WI38 (cell line): ENCODE data around the gene RARB.

Source experiments
- H3K4me3 ChIP-seq: 2 replicates; pipeline ENCODE4 v1.5.1; 2011; ENCODE audit warnings: low read depth, mild to moderate bottlenecking, control low read depth, low read length
- CTCF ChIP-seq: IDR thresholded peaks from 2 replicates; pipeline ENCODE4 v1.5.1; 2012; ENCODE audit warnings: low read depth, mild to moderate bottlenecking, control low read depth, low read length

The RARB gene

GRCh38 chr3:25420885-25421284, 7.2 kb upstream of the RARB start:
- no peak overlapping the region for H3K4me3 ChIP-seq
- no peak for TF ChIP-seq CTCF

GRCh38 chr3:25421747-25422146, 6.3 kb upstream of the RARB start:
- H3K4me3 ChIP-seq: no peak overlapping the region
- TF ChIP-seq CTCF: no peak

- TF ChIP-seq CTCF: no peak
These were observed 4.1 kb upstream of the RARB start for GRCh38 chr3:25423780-25424588.

GRCh38 chr3:25424614-25425013, 3.4 kb upstream of the RARB start:
- no peak overlapping the region for H3K4me3 ChIP-seq
- no peak for TF ChIP-seq CTCF

More at GRCh38 chr3:25423780-25424588, 4.1 kb upstream of the RARB start:
- no peak overlapping the region for H3K4me3 ChIP-seq

- TF ChIP-seq CTCF: no peak
- no peak overlapping the region for H3K4me3 ChIP-seq
These were observed 1.7 kb upstream of the RARB start for GRCh38 chr3:25426408-25426807.

- peak overlapping the region; percentile 59 for H3K4me3 ChIP-seq
These were observed 908 bp upstream of the RARB start for GRCh38 chr3:25427155-25427554.

GRCh38 chr3:25427563-25427941, 511 bp upstream of the RARB start:
- TF ChIP-seq CTCF: no peak
- H3K4me3 ChIP-seq: peak overlapping the region; percentile 59

More at GRCh38 chr3:25427155-25427554, 908 bp upstream of the RARB start:
- TF ChIP-seq CTCF: no peak
